Kidney (tissue), 14 donors: ENCODE data around the gene ARHGAP8. TPM values are rescaled to one million over a fixed set of nuclear protein-coding genes. Genes with fewer than 3 reads are reported as not detected.
A peak's percentile ranks its signal among the peaks of the same experiment; 100 is the strongest.

ENCODE experiments used
- DNase-seq, 5 donors: peaks; one replicate each; pipeline ENCODE4 v3.0.0-alpha.2; 2013 to 2020
- FAIRE-seq: peaks from 2 replicates; lab custom pipeline; 2012; peaks lifted over from hg19 to GRCh38; lab: Jason Lieb, UNC
- H3K27ac ChIP-seq, 2 donors: one replicate each; pipeline ENCODE4 v1.7.0; 2013; ENCODE audit warnings: low read depth in 2 of 2, low read length in 2 of 2, inconsistent platforms in 1 of 2
- H3K27me3 ChIP-seq: one replicate; pipeline ENCODE4 v1.7.1; 2013; ENCODE audit warnings: low read length, inconsistent platforms; ENCODE audit not compliant: control insufficient read depth, insufficient read depth
- H3K36me3 ChIP-seq, 3 donors: one replicate each; pipeline versions ENCODE4 v1.7.0 to v1.7.1; 2013; ENCODE audit warnings: low read length in 3 of 3, control low read depth in 1 of 3, inconsistent platforms in 1 of 3; ENCODE audit not compliant: insufficient read depth in 3 of 3, control insufficient read depth in 2 of 3
- H3K4me1 ChIP-seq, 3 donors: one replicate each; pipeline versions ENCODE4 v1.7.0 to v1.7.1; 2013; ENCODE audit warnings: low read length in 3 of 3, inconsistent platforms in 1 of 3, low read depth in 1 of 3; ENCODE audit not compliant: control insufficient read depth in 2 of 3, insufficient read depth in 2 of 3
- H3K4me3 ChIP-seq, 3 donors: one replicate each; pipeline versions ENCODE4 v1.7.0 to v1.8.1; 2013; ENCODE audit warnings: low read length in 3 of 3, control low read depth in 1 of 3, inconsistent platforms in 1 of 3
- H3K9ac ChIP-seq, 3 donors: one replicate each; pipeline versions ENCODE4 v1.7.0 to v1.7.1; 2013; ENCODE audit warnings: low read length in 3 of 3, control low read depth in 1 of 3, inconsistent platforms in 1 of 3
- H3K9me3 ChIP-seq, 3 donors: one replicate each; pipeline versions ENCODE4 v1.7.0 to v1.7.1; 2013; ENCODE audit warnings: low read length in 3 of 3, control low read depth in 1 of 3, inconsistent platforms in 1 of 3; ENCODE audit not compliant: control insufficient read depth in 2 of 3, insufficient read depth in 1 of 3
- intact Hi-C: fragments of 100-400 bp; cut with DNase I; formaldehyde crosslinking; loops from one replicate; pipeline ENCODE4 v1.11.1; 2022
- polyA plus RNA-seq: library from polyadenylated mRNA; stranded (reverse); fragments of 350-450 nt; fragmentation: Illumina TruSeq; extraction: RNeasy Lipid Tissue Mini Kit (QIAGEN cat#74804); gene quantifications from one replicate; pipeline ENCODE4 v1.2.3, GENCODE V29; 2014; ENCODE audit warnings: low read depth, low replicate concordance; ENCODE audit not compliant: insufficient read depth
- total RNA-seq: library from RNA; stranded (reverse); fragmentation: NEBNext Ultra II Directional; extraction: Animal tissue kit (Norgen Biotek cat#: 25700); gene quantifications from one replicate; pipeline ENCODE4 v1.2.1, GENCODE V29; 2021
- TF ChIP-seq, protein P1 (sequence below): IDR thresholded peaks from 3 replicates; pipeline ENCODE4 v1.5.1; 2012; ENCODE audit warnings: mild to moderate bottlenecking, moderate library complexity, borderline replicate concordance; ENCODE audit not compliant: insufficient read depth; ENCODE audit errors: extremely low read depth
- donor health status: control.
- donor health status: control.
- donor health status: control.
- donor health status: control.
- donor health status: control.
- donor health status: DM: yes; HTN: yes; CAD: no.
- donor health status: Normal renal cell carcinoma (clear cell type).

Gene ARHGAP8
- total and polyA plus RNA-seq, 2 donors from 2014 or later, result 30.2 to 35.7 TPM

DNA sequence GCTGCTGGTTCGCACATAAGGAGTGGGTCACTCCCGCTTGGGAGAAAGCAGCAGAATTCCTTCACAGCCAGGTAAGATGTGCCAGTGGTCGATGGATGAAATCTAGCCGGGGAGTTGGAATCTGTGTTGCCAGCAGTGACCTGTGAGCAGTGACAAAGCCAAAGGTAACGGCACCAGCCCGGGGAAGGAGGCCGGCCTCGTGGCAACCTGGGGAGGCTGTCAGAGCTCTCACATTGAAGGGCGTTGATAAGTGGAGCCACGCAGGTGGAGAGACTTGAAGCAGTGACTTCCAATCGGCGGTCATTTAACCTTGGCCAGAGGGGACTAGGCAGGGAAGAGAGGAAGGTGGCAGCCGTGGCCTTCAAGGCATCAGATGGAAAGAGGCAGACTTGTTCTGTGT is 58.8 kb downstream of the ARHGAP8 start:
- Histone ChIP-seq H3K9ac (no peak overlapping the region), H3K27me3 (no peaks in the 10 kb centered on the region), H3K27ac (no peak overlapping the region), H3K4me3 (no peak overlapping the region), H3K4me1 (no peaks in the 10 kb centered on the region), H3K36me3 (peaks cover 0 to 10% (median 0%) of the 10 kb centered on the region in 3 donors), H3K9me3 (peaks cover 0 to 1% (median 0%) of the 10 kb centered on the region in 3 donors)
- TF ChIP-seq, protein P1, sequence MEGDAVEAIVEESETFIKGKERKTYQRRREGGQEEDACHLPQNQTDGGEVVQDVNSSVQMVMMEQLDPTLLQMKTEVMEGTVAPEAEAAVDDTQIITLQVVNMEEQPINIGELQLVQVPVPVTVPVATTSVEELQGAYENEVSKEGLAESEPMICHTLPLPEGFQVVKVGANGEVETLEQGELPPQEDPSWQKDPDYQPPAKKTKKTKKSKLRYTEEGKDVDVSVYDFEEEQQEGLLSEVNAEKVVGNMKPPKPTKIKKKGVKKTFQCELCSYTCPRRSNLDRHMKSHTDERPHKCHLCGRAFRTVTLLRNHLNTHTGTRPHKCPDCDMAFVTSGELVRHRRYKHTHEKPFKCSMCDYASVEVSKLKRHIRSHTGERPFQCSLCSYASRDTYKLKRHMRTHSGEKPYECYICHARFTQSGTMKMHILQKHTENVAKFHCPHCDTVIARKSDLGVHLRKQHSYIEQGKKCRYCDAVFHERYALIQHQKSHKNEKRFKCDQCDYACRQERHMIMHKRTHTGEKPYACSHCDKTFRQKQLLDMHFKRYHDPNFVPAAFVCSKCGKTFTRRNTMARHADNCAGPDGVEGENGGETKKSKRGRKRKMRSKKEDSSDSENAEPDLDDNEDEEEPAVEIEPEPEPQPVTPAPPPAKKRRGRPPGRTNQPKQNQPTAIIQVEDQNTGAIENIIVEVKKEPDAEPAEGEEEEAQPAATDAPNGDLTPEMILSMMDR, result no peak
- intact Hi-C loops, result no loop called here
- FAIRE-seq (no peak), DNase-seq (peak in 2 of 5 donors; percentile 18 to 52)

DNA sequence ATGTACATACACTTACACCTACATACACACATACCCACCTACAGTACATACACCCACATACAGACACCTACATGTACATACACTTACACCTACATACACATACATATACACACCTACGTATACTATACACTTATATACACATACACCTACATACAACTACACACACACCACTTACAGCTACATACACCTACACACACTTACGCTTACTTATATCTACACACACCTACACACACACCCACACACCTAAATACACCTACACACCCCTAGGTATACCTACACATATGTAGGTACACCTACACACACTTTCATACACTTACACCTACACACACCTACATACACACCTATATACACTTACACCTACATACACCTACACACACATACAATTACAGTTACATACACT is 61.0 kb downstream of the ARHGAP8 start:
- H3K27ac ChIP-seq, result no peak overlapping the region
- H3K27me3 ChIP-seq, result no peaks in the 10 kb centered on the region
- H3K4me1 ChIP-seq, result no peaks in the 10 kb centered on the region
- no peak for DNase-seq
- no peak overlapping the region for H3K9ac ChIP-seq
- peaks cover 0 to 1% (median 0%) of the 10 kb centered on the region in 3 donors for H3K9me3 ChIP-seq
- intact Hi-C loops, result no loop called here
- H3K4me3 ChIP-seq, result no peak overlapping the region
- H3K36me3 ChIP-seq, result peaks cover 0 to 4% (median 0%) of the 10 kb centered on the region in 3 donors
- TF ChIP-seq, protein P1, result no peak
- no peak for FAIRE-seq

DNA sequence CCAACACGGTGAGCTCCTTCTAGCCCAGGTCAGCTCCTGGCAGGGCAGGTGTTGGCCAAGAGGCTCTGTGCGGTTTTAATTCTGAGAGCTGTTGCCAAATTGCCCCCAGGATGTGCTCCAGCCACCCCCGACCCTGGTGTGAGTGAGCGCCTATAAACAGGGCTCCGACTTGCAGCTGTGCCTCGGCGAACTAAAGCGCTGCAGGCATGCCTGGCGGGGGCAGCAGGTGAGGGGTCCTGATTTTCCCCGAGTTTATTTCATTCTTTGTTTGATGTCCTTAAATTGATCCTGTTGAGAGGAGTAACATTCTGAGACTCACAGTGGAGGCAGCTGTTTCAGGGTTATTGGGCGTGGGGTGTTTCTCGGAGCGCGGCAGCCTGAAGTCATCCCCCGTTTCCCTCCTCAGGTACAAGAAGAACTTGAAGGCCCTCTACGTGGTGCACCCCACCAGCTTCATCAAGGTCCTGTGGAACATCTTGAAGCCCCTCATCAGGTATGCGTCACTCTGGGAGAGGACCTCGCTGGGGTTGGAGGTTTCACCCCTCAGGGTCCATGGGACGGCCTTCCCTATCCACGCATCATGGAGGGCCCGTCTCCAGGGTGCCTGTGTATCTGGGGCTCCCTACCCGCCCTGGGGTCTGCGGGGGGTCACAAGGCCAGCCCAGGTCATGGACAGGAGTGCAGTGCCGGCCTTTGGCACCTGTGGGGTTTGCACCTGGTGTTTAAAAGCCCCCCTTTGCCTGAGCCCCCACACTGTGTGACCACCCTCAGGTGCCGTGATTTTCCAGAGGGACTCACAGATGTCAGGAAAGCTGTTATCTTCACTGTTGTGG is 62.1 kb downstream of the ARHGAP8 start:
- Histone ChIP-seq H3K9me3 (peaks cover 0 to 1% (median 0%) of the 10 kb centered on the region in 3 donors), H3K27me3 (no peaks in the 10 kb centered on the region), H3K36me3 (peaks cover 0 to 4% (median 0%) of the 10 kb centered on the region in 3 donors), H3K4me3 (no peak overlapping the region), H3K4me1 (no peaks in the 10 kb centered on the region), H3K9ac (no peak overlapping the region), H3K27ac (no peak overlapping the region)
- no peak for FAIRE-seq
- TF ChIP-seq, protein P1, result no peak
- intact Hi-C loops, result no loop called here
- DNase-seq, result peak in 2 of 5 donors; percentile 42 to 66
